ENCODE data around the gene MORC2.

DNA sequence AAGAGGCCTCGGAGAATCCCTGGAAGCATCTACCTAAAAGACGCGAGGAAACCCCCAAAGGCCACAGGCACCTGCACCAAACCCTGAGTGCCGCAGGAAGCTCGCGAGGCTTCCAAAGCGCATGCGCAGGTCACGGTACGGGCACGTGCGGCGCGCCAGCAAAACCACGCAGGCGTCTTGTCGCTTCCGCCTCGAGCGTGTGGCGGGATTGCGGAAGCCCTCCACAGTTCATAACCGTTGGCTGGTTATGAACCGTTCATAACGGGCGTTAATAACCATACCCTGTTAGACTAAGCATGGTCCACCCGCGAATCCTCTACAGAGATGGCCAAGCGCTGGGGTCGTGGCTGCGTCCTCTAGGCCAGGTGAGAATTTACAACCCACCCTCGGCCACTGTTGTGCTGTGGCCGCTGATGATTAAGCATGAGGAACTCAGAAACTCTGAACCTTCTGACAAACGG lies 46.4 kb downstream of the MORC2 start:
- TF ChIP-seq, protein P1, sequence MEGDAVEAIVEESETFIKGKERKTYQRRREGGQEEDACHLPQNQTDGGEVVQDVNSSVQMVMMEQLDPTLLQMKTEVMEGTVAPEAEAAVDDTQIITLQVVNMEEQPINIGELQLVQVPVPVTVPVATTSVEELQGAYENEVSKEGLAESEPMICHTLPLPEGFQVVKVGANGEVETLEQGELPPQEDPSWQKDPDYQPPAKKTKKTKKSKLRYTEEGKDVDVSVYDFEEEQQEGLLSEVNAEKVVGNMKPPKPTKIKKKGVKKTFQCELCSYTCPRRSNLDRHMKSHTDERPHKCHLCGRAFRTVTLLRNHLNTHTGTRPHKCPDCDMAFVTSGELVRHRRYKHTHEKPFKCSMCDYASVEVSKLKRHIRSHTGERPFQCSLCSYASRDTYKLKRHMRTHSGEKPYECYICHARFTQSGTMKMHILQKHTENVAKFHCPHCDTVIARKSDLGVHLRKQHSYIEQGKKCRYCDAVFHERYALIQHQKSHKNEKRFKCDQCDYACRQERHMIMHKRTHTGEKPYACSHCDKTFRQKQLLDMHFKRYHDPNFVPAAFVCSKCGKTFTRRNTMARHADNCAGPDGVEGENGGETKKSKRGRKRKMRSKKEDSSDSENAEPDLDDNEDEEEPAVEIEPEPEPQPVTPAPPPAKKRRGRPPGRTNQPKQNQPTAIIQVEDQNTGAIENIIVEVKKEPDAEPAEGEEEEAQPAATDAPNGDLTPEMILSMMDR (IDR thresholded peaks at IDR 0.05): no peak
- peak in 1 of 2 donors; percentile 8 for TF ChIP-seq POLR2A (IDR thresholded peaks at IDR 0.05)
